ENCODE measurements around the gene NDUFAF8.
A peak's percentile ranks its signal among the peaks of the same experiment; 100 is the strongest.
"Not testable (repeated sequence)": the region's sequence is repeated elsewhere in the genome, so short reads cannot be mapped to it uniquely, and the experiment has no call there.

The NDUFAF8 gene

GRCh38 chr17:81222906-81223761 is 16.0 kb upstream of the NDUFAF8 start, which contains the start of gene CEP131:
Gene CEP131, minus strand, starts transcription at chr17:81222965. Its CDS starts 2,909 bp downstream, at chr17:81220056.
- no peak for FAIRE-seq
- peak; percentile 99 for DNase-seq (ENCODE audit: insufficient read length, low spot score)
- TF ChIP-seq POLR2A (IDR thresholded peaks at IDR 0.05; ENCODE audit: low read depth, low read length), result peak; percentile 72

GRCh38 chr17:81223762-81224130 is 15.4 kb upstream of the NDUFAF8 start:
- TF ChIP-seq POLR2A (IDR thresholded peaks at IDR 0.05; ENCODE audit: low read depth, low read length), result no peak
- no peak for DNase-seq (ENCODE audit: insufficient read length, low spot score)
- FAIRE-seq, result no peak

GRCh38 chr17:81227630-81228029 is 11.5 kb upstream of the NDUFAF8 start:
- not testable (repeated sequence) for FAIRE-seq; DNase-seq (ENCODE audit: insufficient read length, low spot score)

GRCh38 chr17:81228420-81228819 is 10.7 kb upstream of the NDUFAF8 start:
- TF ChIP-seq POLR2A (IDR thresholded peaks at IDR 0.05; ENCODE audit: low read depth, low read length), result no peak
- DNase-seq (ENCODE audit: insufficient read length, low spot score) (no peak), FAIRE-seq (no peak)

- no peak for DNase-seq (ENCODE audit: insufficient read length, low spot score)
- FAIRE-seq, result no peak
- TF ChIP-seq POLR2A (IDR thresholded peaks at IDR 0.05; ENCODE audit: low read depth, low read length), result no peak
Measured at GRCh38 chr17:81228834-81229665, 10.1 kb upstream of the NDUFAF8 start.

- TF ChIP-seq POLR2A (IDR thresholded peaks at IDR 0.05; ENCODE audit: low read depth, low read length), result no peak
- FAIRE-seq (no peak), DNase-seq (ENCODE audit: insufficient read length, low spot score) (no peak)
Measured at GRCh38 chr17:81229666-81229920, 9.5 kb upstream of the NDUFAF8 start.

- FAIRE-seq, result no peak
- TF ChIP-seq POLR2A (IDR thresholded peaks at IDR 0.05; ENCODE audit: low read depth, low read length), result 0 out of 2 replicates have a peak, but pooled peaks have one; percentile 9
- no peak for DNase-seq (ENCODE audit: insufficient read length, low spot score)
Measured at GRCh38 chr17:81230043-81230820, 8.9 kb upstream of the NDUFAF8 start.

- FAIRE-seq, result no peak
- no peak for TF ChIP-seq POLR2A (IDR thresholded peaks at IDR 0.05; ENCODE audit: low read depth, low read length)
- no peak for DNase-seq (ENCODE audit: insufficient read length, low spot score)
Measured at GRCh38 chr17:81231121-81231645, 7.9 kb upstream of the NDUFAF8 start.

GRCh38 chr17:81231766-81232581 is 7.1 kb upstream of the NDUFAF8 start:
- no peak for FAIRE-seq
- no peak for TF ChIP-seq POLR2A (IDR thresholded peaks at IDR 0.05; ENCODE audit: low read depth, low read length)
- DNase-seq (ENCODE audit: insufficient read length, low spot score), result no peak

- no peak for FAIRE-seq
Measured at GRCh38 chr17:81232616-81233241, 6.4 kb upstream of the NDUFAF8 start.

GRCh38 chr17:81233316-81233715 is 5.8 kb upstream of the NDUFAF8 start:
- no peak for TF ChIP-seq POLR2A (IDR thresholded peaks at IDR 0.05; ENCODE audit: low read depth, low read length)
- FAIRE-seq, result no peak

More at GRCh38 chr17:81232616-81233241, 6.4 kb upstream of the NDUFAF8 start:
- no peak for TF ChIP-seq POLR2A (IDR thresholded peaks at IDR 0.05; ENCODE audit: low read depth, low read length)
- no peak for DNase-seq (ENCODE audit: insufficient read length, low spot score)

GRCh38 chr17:81233811-81234505 is 5.2 kb upstream of the NDUFAF8 start:
- DNase-seq (ENCODE audit: insufficient read length, low spot score) (no peak), FAIRE-seq (no peak)
- TF ChIP-seq POLR2A (IDR thresholded peaks at IDR 0.05; ENCODE audit: low read depth, low read length), result no peak

More at GRCh38 chr17:81233316-81233715, 5.8 kb upstream of the NDUFAF8 start:
- no peak for DNase-seq (ENCODE audit: insufficient read length, low spot score)
